ENCODE measurements around the gene MYEOV. TPM values are rescaled to one million over a fixed set of nuclear protein-coding genes. Genes with fewer than 3 reads are reported as not detected.

The MYEOV gene
- total RNA-seq, 1 experiment from 2014 or later, result 4.3 TPM

GRCh38 chr11:69339041-69339733, 45.2 kb downstream of the MYEOV start:
- H3K36me3 ChIP-seq (replicated peaks; ENCODE audit: control insufficient read depth, insufficient read depth, low read length), result no peaks in the 10 kb centered on the region
- no peak overlapping the region for H3K4me3 ChIP-seq (ENCODE audit: insufficient read depth, low read depth, low read length)
- no peak for DNase-seq
- H3K27me3 ChIP-seq (ENCODE audit: control insufficient read depth, insufficient read depth, low read length), result no peaks in the 10 kb centered on the region

- H3K36me3 ChIP-seq (replicated peaks; ENCODE audit: control insufficient read depth, insufficient read depth, low read length), result no peaks in the 10 kb centered on the region
- no peak for DNase-seq
- H3K4me3 ChIP-seq (ENCODE audit: insufficient read depth, low read depth, low read length), result no peak overlapping the region
- no peaks in the 10 kb centered on the region for H3K27me3 ChIP-seq (ENCODE audit: control insufficient read depth, insufficient read depth, low read length)
Observed at GRCh38 chr11:69339983-69340565, 46.1 kb downstream of the MYEOV start.

- H3K4me3 ChIP-seq (ENCODE audit: insufficient read depth, low read depth, low read length), result no peak overlapping the region
- no peaks in the 10 kb centered on the region for H3K36me3 ChIP-seq (replicated peaks; ENCODE audit: control insufficient read depth, insufficient read depth, low read length)
- H3K27me3 ChIP-seq (ENCODE audit: control insufficient read depth, insufficient read depth, low read length), result no peaks in the 10 kb centered on the region
- no peak for DNase-seq
Observed at GRCh38 chr11:69342588-69343330, 48.8 kb downstream of the MYEOV start.

GRCh38 chr11:69343401-69344321, 49.7 kb downstream of the MYEOV start:
- H3K36me3 ChIP-seq (replicated peaks; ENCODE audit: control insufficient read depth, insufficient read depth, low read length), result no peaks in the 10 kb centered on the region
- DNase-seq, result no peak

GRCh38 chr11:69344570-69345145, 50.7 kb downstream of the MYEOV start:
- no peaks in the 10 kb centered on the region for H3K27me3 ChIP-seq (ENCODE audit: control insufficient read depth, insufficient read depth, low read length)
- no peak overlapping the region for H3K4me3 ChIP-seq (ENCODE audit: insufficient read depth, low read depth, low read length)
- DNase-seq, result no peak
- no peaks in the 10 kb centered on the region for H3K36me3 ChIP-seq (replicated peaks; ENCODE audit: control insufficient read depth, insufficient read depth, low read length)

More at GRCh38 chr11:69343401-69344321, 49.7 kb downstream of the MYEOV start:
- Histone ChIP-seq H3K27me3 (ENCODE audit: control insufficient read depth, insufficient read depth, low read length) (no peaks in the 10 kb centered on the region), H3K4me3 (ENCODE audit: insufficient read depth, low read depth, low read length) (no peak overlapping the region)

Other genes starting within 250 kb of the MYEOV start
- gene TPCN2, start 245.2 kb upstream of the MYEOV start, total RNA-seq (2014; rRNA removed; shearing (Covaris generic)), result 11.8 and 13.2 TPM in 2 replicates
- 0.28 and 0.67 TPM in 2 replicates for gene SMIM38, start 138.2 kb upstream of the MYEOV start, total RNA-seq (2014; rRNA removed; shearing (Covaris generic))
- gene LINC01488, start 187.5 kb downstream of the MYEOV start, total RNA-seq (2014; rRNA removed; shearing (Covaris generic)), result not detected in 2 replicates